RWPE2 (cell line): ENCODE measurements around the gene MBTPS1.

ENCODE experiments used
- ATAC-seq: fragments of 200-7000 bp; cut with Tn5 transposase; 3 replicates; pipeline ENCODE4 v1.9.1; 2021; ENCODE audit warnings: low read depth
- DNase-seq: peaks from one replicate; pipeline ENCODE4 v3.0.0-alpha.2; 2020; ENCODE audit warnings: low spot score
- H3K27ac ChIP-seq: fragments of 450-650 bp; 2 replicates; pipeline ENCODE4 v1.5.1; 2017; ENCODE audit warnings: mild to moderate bottlenecking; ENCODE audit not compliant: poor library complexity, severe bottlenecking
- H3K27me3 ChIP-seq: fragments of 250-450 bp; sonication (Bioruptor Pico); 2 replicates; pipeline ENCODE4 v1.5.1; 2021; ENCODE audit warnings: mild to moderate bottlenecking, moderate library complexity; ENCODE audit not compliant: insufficient read depth, poor library complexity, severe bottlenecking
- H3K36me3 ChIP-seq: fragments of 250-450 bp; sonication (Bioruptor Pico); 2 replicates; pipeline ENCODE4 v1.5.1; 2020; ENCODE audit warnings: low read depth, mild to moderate bottlenecking, moderate library complexity
- H3K4me1 ChIP-seq: fragments of 250-450 bp; sonication (Bioruptor Pico); 2 replicates; pipeline ENCODE4 v1.5.1; 2021; ENCODE audit warnings: mild to moderate bottlenecking, moderate library complexity; ENCODE audit not compliant: insufficient read depth, poor library complexity, severe bottlenecking
- H3K4me3 ChIP-seq: fragments of 250-450 bp; sonication (Bioruptor Pico); 2 replicates; pipeline ENCODE4 v1.5.1; 2021; ENCODE audit warnings: mild to moderate bottlenecking, moderate library complexity; ENCODE audit not compliant: severe bottlenecking
- H3K9me3 ChIP-seq: fragments of 250-450 bp; sonication (Bioruptor Pico); 2 replicates; pipeline ENCODE4 v1.5.1; 2021; ENCODE audit warnings: mild to moderate bottlenecking, moderate library complexity; ENCODE audit not compliant: severe bottlenecking
- CTCF ChIP-seq: fragments of 450-650 bp; IDR thresholded peaks from one replicate; pipeline ENCODE4 v1.5.1; 2017; ENCODE audit warnings: mild to moderate bottlenecking, moderate library complexity; ENCODE audit not compliant: poor library complexity, severe bottlenecking

The MBTPS1 gene

GRCh38 chr16:84045001-84045817 is 71.5 kb downstream of the MBTPS1 start:
- no peaks in the 10 kb centered on the region for H3K36me3 ChIP-seq
- ATAC-seq (no peak), DNase-seq (peak; percentile 52)
- no peak overlapping the region for H3K4me3 ChIP-seq
- TF ChIP-seq CTCF, result no peak
- no peaks in the 10 kb centered on the region for H3K9me3 ChIP-seq
- H3K27ac ChIP-seq, result no peak overlapping the region
- H3K27me3 ChIP-seq, result peaks cover 44% of the 10 kb centered on the region
- H3K4me1 ChIP-seq, result no peaks in the 10 kb centered on the region

GRCh38 chr16:84044118-84044488 is 72.6 kb downstream of the MBTPS1 start:
- no peak for DNase-seq

GRCh38 chr16:84043486-84044117 is 73.1 kb downstream of the MBTPS1 start:
- no peaks in the 10 kb centered on the region for H3K36me3 ChIP-seq
- no peak overlapping the region for H3K4me3 ChIP-seq
- peaks cover 48% of the 10 kb centered on the region for H3K27me3 ChIP-seq
- no peak overlapping the region for H3K27ac ChIP-seq
- DNase-seq (no peak), ATAC-seq (no peak)
- no peaks in the 10 kb centered on the region for H3K9me3 ChIP-seq
- no peak for TF ChIP-seq CTCF
- H3K4me1 ChIP-seq, result no peaks in the 10 kb centered on the region

More at GRCh38 chr16:84044118-84044488, 72.6 kb downstream of the MBTPS1 start:
- Histone ChIP-seq H3K27ac (no peak overlapping the region), H3K9me3 (no peaks in the 10 kb centered on the region), H3K4me1 (no peaks in the 10 kb centered on the region), H3K36me3 (no peaks in the 10 kb centered on the region), H3K4me3 (no peak overlapping the region), H3K27me3 (peaks cover 48% of the 10 kb centered on the region)
- 0 out of 3 replicates have a peak, but pooled peaks have one; percentile 28 for ATAC-seq
- TF ChIP-seq CTCF, result peak; percentile 33

- peaks cover 48% of the 10 kb centered on the region for H3K27me3 ChIP-seq
- H3K36me3 ChIP-seq, result no peaks in the 10 kb centered on the region
- TF ChIP-seq CTCF, result no peak
- no peak overlapping the region for H3K27ac ChIP-seq
- no peaks in the 10 kb centered on the region for H3K4me1 ChIP-seq
- ATAC-seq, result no peak
- H3K9me3 ChIP-seq, result no peaks in the 10 kb centered on the region
- DNase-seq, result no peak
- H3K4me3 ChIP-seq, result no peak overlapping the region
Observed at GRCh38 chr16:84042879-84043485, 73.8 kb downstream of the MBTPS1 start.
